ENCODE results near the gene EYS. TPM values are rescaled to one million over a fixed set of nuclear protein-coding genes. Genes with fewer than 3 reads are reported as not detected.

EYS gene
- total and polyA plus RNA-seq, 4 donors: 0.08 to 0.63 (median 0.36) TPM

DNA sequence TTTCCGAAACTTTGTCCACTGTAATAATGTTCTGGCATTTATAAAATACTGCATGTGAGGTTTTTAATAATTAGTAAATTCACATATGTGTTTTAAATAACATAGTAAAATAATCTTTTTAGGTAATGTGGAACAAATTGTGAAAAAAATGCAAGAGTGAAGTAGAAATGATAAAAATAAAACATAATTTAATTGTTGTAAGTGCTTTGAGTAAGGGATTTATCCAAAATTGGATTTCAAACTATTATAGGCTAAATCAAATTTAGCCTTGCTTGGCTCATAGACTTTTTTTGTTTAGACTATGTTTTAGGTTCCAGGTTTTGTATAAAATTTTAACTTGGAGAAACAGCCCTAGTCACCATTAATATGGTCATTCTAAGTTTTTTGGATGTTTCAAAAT lies 1041.9 kb downstream of the EYS start:
- no peak for DNase-seq (ENCODE audit: low spot score)
- no peaks in the 10 kb centered on the region for H3K36me3 ChIP-seq (ENCODE audit: control insufficient read depth in 4 of 4, insufficient read depth in 3 of 4, low read depth in 1 of 4, low read length in 3 of 4)
- H3K27ac ChIP-seq (ENCODE audit: low read depth in 1 of 2, low read length in 2 of 2): no peak overlapping the region
- H3K9ac ChIP-seq (ENCODE audit: low read depth in 1 of 2, low read length in 2 of 2): no peak overlapping the region
- no peak overlapping the region for H3K4me3 ChIP-seq (ENCODE audit: low read depth in 1 of 3, low read length in 3 of 3)
- WGBS: 84% methylated on average over 1 of the region's 1 CpG
- H3K4me1 ChIP-seq (ENCODE audit: control insufficient read depth in 4 of 4, insufficient read depth in 4 of 4, low read length in 3 of 4): no peaks in the 10 kb centered on the region
- no peak for TF ChIP-seq GABPA (IDR thresholded peaks at IDR 0.05 in 1 of 2, conservative IDR thresholded peaks at IDR 0.05 in 1 of 2)
- no peak for TF ChIP-seq NR2F2 (IDR thresholded peaks at IDR 0.05)
- no peak for TF ChIP-seq YY1 (IDR thresholded peaks at IDR 0.05)
- TF ChIP-seq EGR1 (IDR thresholded peaks at IDR 0.05; ENCODE audit: low read depth in 2 of 2): no peak
- TF ChIP-seq RAD21 (IDR thresholded peaks at IDR 0.05): no peak
- TF ChIP-seq, protein P1, sequence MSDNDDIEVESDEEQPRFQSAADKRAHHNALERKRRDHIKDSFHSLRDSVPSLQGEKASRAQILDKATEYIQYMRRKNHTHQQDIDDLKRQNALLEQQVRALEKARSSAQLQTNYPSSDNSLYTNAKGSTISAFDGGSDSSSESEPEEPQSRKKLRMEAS (IDR thresholded peaks at IDR 0.05): no peak
- TF ChIP-seq REST (IDR thresholded peaks at IDR 0.05): no peak
- no peak for TF ChIP-seq FOXA2 (IDR thresholded peaks at IDR 0.05)
- TF ChIP-seq TAF1 (conservative IDR thresholded peaks at IDR 0.05): no peak
- no peak for TF ChIP-seq JUND (IDR thresholded peaks at IDR 0.05)
- no peak for TF ChIP-seq CTCF (IDR thresholded peaks at IDR 0.05; ENCODE audit: low read depth, low read length, missing input control)
- TF ChIP-seq, protein P2, sequence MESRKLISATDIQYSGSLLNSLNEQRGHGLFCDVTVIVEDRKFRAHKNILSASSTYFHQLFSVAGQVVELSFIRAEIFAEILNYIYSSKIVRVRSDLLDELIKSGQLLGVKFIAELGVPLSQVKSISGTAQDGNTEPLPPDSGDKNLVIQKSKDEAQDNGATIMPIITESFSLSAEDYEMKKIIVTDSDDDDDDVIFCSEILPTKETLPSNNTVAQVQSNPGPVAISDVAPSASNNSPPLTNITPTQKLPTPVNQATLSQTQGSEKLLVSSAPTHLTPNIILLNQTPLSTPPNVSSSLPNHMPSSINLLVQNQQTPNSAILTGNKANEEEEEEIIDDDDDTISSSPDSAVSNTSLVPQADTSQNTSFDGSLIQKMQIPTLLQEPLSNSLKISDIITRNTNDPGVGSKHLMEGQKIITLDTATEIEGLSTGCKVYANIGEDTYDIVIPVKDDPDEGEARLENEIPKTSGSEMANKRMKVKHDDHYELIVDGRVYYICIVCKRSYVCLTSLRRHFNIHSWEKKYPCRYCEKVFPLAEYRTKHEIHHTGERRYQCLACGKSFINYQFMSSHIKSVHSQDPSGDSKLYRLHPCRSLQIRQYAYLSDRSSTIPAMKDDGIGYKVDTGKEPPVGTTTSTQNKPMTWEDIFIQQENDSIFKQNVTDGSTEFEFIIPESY (IDR thresholded peaks at IDR 0.05): no peak
- no peak for TF ChIP-seq HNF4G (IDR thresholded peaks at IDR 0.05)
- no peaks in the 10 kb centered on the region for H3K27me3 ChIP-seq (ENCODE audit: control insufficient read depth in 4 of 4, insufficient read depth in 4 of 4, low read length in 3 of 4)
- no peaks in the 10 kb centered on the region for H3K9me3 ChIP-seq (ENCODE audit: control insufficient read depth in 4 of 4, low read length in 3 of 4)

DNA sequence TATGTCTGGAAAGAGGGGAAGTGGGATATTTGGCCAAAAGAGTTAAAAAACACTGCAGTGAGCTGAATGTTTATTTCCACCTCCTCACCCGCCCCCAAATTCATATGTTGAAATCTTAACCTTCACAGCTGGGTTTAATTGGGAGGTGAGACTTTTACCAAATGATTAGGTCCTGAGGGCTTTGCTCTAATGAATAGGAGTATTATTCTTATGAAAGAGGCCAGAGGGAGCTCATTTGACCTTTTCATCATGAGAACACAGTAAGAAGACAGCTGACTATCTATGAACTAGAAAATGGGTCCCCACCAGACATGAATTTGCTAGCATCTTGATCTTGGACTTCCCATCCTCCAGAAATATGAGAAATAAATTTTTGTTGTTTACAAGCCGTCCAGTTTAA lies 1042.5 kb downstream of the EYS start:
- Histone ChIP-seq H3K36me3 (ENCODE audit: control insufficient read depth in 4 of 4, insufficient read depth in 3 of 4, low read depth in 1 of 4, low read length in 3 of 4) (no peaks in the 10 kb centered on the region), H3K9ac (ENCODE audit: low read depth in 1 of 2, low read length in 2 of 2) (no peak overlapping the region), H3K4me1 (ENCODE audit: control insufficient read depth in 4 of 4, insufficient read depth in 4 of 4, low read length in 3 of 4) (no peaks in the 10 kb centered on the region), H3K4me3 (ENCODE audit: low read depth in 1 of 3, low read length in 3 of 3) (no peak overlapping the region), H3K27ac (ENCODE audit: low read depth in 1 of 2, low read length in 2 of 2) (no peak overlapping the region), H3K27me3 (ENCODE audit: control insufficient read depth in 4 of 4, insufficient read depth in 4 of 4, low read length in 3 of 4) (no peaks in the 10 kb centered on the region), H3K9me3 (ENCODE audit: control insufficient read depth in 4 of 4, low read length in 3 of 4) (no peaks in the 10 kb centered on the region)
- WGBS: 58% methylated on average over 2 of the region's 2 CpGs
- no peak for TF ChIP-seq TAF1 (conservative IDR thresholded peaks at IDR 0.05)
- TF ChIP-seq HNF4G (IDR thresholded peaks at IDR 0.05): no peak
- TF ChIP-seq RAD21 (IDR thresholded peaks at IDR 0.05): no peak
- no peak for TF ChIP-seq GABPA (IDR thresholded peaks at IDR 0.05 in 1 of 2, conservative IDR thresholded peaks at IDR 0.05 in 1 of 2)
- DNase-seq (ENCODE audit: low spot score): no peak
